ENCODE data around the gene RERE.

DNA sequence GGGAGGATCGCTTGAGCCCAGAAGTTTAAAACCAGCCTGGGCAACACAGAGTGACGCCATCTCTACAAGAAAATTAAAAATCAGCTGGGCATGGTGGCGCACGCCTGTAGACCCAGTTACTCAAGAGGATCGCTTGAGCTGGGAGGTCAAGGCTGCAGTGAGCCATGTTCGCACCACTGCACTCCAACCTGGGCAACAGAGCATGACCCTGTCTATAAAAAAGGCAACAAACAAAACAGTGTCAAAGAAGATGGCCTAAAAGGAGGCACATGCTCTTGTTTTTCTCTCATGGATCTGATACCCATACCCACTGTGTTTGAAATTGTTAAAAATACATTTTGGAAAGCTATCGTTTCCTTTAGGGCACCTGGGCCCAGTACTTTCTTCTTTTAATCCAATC, 307.9 kb downstream of the RERE start:
- TF ChIP-seq, protein P1, sequence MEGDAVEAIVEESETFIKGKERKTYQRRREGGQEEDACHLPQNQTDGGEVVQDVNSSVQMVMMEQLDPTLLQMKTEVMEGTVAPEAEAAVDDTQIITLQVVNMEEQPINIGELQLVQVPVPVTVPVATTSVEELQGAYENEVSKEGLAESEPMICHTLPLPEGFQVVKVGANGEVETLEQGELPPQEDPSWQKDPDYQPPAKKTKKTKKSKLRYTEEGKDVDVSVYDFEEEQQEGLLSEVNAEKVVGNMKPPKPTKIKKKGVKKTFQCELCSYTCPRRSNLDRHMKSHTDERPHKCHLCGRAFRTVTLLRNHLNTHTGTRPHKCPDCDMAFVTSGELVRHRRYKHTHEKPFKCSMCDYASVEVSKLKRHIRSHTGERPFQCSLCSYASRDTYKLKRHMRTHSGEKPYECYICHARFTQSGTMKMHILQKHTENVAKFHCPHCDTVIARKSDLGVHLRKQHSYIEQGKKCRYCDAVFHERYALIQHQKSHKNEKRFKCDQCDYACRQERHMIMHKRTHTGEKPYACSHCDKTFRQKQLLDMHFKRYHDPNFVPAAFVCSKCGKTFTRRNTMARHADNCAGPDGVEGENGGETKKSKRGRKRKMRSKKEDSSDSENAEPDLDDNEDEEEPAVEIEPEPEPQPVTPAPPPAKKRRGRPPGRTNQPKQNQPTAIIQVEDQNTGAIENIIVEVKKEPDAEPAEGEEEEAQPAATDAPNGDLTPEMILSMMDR (IDR thresholded peaks at IDR 0.05) = no peak
- TF ChIP-seq, protein P2, sequence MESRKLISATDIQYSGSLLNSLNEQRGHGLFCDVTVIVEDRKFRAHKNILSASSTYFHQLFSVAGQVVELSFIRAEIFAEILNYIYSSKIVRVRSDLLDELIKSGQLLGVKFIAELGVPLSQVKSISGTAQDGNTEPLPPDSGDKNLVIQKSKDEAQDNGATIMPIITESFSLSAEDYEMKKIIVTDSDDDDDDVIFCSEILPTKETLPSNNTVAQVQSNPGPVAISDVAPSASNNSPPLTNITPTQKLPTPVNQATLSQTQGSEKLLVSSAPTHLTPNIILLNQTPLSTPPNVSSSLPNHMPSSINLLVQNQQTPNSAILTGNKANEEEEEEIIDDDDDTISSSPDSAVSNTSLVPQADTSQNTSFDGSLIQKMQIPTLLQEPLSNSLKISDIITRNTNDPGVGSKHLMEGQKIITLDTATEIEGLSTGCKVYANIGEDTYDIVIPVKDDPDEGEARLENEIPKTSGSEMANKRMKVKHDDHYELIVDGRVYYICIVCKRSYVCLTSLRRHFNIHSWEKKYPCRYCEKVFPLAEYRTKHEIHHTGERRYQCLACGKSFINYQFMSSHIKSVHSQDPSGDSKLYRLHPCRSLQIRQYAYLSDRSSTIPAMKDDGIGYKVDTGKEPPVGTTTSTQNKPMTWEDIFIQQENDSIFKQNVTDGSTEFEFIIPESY (IDR thresholded peaks at IDR 0.05; ENCODE audit: borderline replicate concordance, low read depth) = no peak
- no peak for TF ChIP-seq POLR2AphosphoS5 (IDR thresholded peaks at IDR 0.05; ENCODE audit: low read depth, low read length)
- TF ChIP-seq TAF1 (IDR thresholded peaks at IDR 0.05; ENCODE audit: borderline replicate concordance, low read depth, low read length) = no peak
- TF ChIP-seq, protein P3, sequence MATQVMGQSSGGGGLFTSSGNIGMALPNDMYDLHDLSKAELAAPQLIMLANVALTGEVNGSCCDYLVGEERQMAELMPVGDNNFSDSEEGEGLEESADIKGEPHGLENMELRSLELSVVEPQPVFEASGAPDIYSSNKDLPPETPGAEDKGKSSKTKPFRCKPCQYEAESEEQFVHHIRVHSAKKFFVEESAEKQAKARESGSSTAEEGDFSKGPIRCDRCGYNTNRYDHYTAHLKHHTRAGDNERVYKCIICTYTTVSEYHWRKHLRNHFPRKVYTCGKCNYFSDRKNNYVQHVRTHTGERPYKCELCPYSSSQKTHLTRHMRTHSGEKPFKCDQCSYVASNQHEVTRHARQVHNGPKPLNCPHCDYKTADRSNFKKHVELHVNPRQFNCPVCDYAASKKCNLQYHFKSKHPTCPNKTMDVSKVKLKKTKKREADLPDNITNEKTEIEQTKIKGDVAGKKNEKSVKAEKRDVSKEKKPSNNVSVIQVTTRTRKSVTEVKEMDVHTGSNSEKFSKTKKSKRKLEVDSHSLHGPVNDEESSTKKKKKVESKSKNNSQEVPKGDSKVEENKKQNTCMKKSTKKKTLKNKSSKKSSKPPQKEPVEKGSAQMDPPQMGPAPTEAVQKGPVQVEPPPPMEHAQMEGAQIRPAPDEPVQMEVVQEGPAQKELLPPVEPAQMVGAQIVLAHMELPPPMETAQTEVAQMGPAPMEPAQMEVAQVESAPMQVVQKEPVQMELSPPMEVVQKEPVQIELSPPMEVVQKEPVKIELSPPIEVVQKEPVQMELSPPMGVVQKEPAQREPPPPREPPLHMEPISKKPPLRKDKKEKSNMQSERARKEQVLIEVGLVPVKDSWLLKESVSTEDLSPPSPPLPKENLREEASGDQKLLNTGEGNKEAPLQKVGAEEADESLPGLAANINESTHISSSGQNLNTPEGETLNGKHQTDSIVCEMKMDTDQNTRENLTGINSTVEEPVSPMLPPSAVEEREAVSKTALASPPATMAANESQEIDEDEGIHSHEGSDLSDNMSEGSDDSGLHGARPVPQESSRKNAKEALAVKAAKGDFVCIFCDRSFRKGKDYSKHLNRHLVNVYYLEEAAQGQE (IDR thresholded peaks at IDR 0.05; ENCODE audit: low read depth, low read length) = no peak
- no peak for TF ChIP-seq GABPA (IDR thresholded peaks at IDR 0.05; ENCODE audit: low read depth)
- no peak for TF ChIP-seq RAD21 (IDR thresholded peaks at IDR 0.05; ENCODE audit: low read length)

All from SK-N-SH (cell line).